Liver (tissue), 9 donors: ENCODE data around the gene ACTR1B. TPM values are rescaled to one million over a fixed set of nuclear protein-coding genes. Genes with fewer than 3 reads are reported as not detected.

Source experiments
- DNase-seq: peaks from one replicate; pipeline ENCODE4 v3.0.0-alpha.2; 2017; ENCODE audit warnings: low spot score
- H3K27ac ChIP-seq, 2 donors: one replicate each; pipeline ENCODE4 v1.7.0; 2013; ENCODE audit warnings: inconsistent platforms in 2 of 2, low read length in 2 of 2, control low read depth in 1 of 2, low read depth in 1 of 2, mild to moderate bottlenecking in 1 of 2
- H3K27me3 ChIP-seq, 4 donors: one replicate each; pipeline versions ENCODE4 v1.6.1 to v1.7.0; 2013; ENCODE audit warnings: low read length in 3 of 4, inconsistent platforms in 1 of 4, mild to moderate bottlenecking in 1 of 4, moderate library complexity in 1 of 4; ENCODE audit not compliant: control insufficient read depth in 4 of 4, insufficient read depth in 4 of 4
- H3K36me3 ChIP-seq, 4 donors: one replicate each; pipeline versions ENCODE4 v1.6.1 to v1.7.0; 2013; ENCODE audit warnings: low read length in 3 of 4, mild to moderate bottlenecking in 3 of 4, low read depth in 1 of 4, moderate library complexity in 1 of 4; ENCODE audit not compliant: control insufficient read depth in 4 of 4, insufficient read depth in 3 of 4
- H3K4me1 ChIP-seq, 4 donors: one replicate each; pipeline versions ENCODE4 v1.6.1 to v1.7.0; 2013; ENCODE audit warnings: low read length in 3 of 4, mild to moderate bottlenecking in 3 of 4, moderate library complexity in 1 of 4; ENCODE audit not compliant: control insufficient read depth in 4 of 4, insufficient read depth in 4 of 4
- H3K4me3 ChIP-seq, 3 donors: one replicate each; pipeline versions ENCODE4 v1.6.1 to v1.7.0; 2013; ENCODE audit warnings: low read length in 3 of 3, control low read depth in 1 of 3, low read depth in 1 of 3, mild to moderate bottlenecking in 1 of 3
- H3K9ac ChIP-seq, 2 donors: one replicate each; pipeline ENCODE4 v1.7.0; 2013; ENCODE audit warnings: low read length in 2 of 2, mild to moderate bottlenecking in 2 of 2, moderate library complexity in 2 of 2, control low read depth in 1 of 2, low read depth in 1 of 2
- H3K9me3 ChIP-seq, 4 donors: one replicate each; pipeline versions ENCODE4 v1.6.1 to v1.7.0; 2013; ENCODE audit warnings: low read length in 3 of 4; ENCODE audit not compliant: control insufficient read depth in 4 of 4
- EGR1 ChIP-seq, 2 donors: IDR thresholded peaks; 2 replicates each; pipeline ENCODE4 v1.6.1; 2016 to 2018; ENCODE audit warnings: antibody characterized with exemption in 2 of 2, low read depth in 2 of 2
- FOXA1 ChIP-seq: IDR thresholded peaks from 2 replicates; pipeline ENCODE4 v1.6.1; 2016; ENCODE audit warnings: antibody characterized with exemption
- FOXA2 ChIP-seq: IDR thresholded peaks from 2 replicates; pipeline ENCODE4 v1.6.1; 2016; ENCODE audit warnings: antibody characterized with exemption
- GABPA ChIP-seq, 2 donors: IDR thresholded peaks in 1 of 2; conservative IDR thresholded peaks in 1 of 2; 2 replicates each; pipeline ENCODE4 v1.6.1; 2016; ENCODE audit warnings: antibody characterized with exemption in 2 of 2, mild to moderate bottlenecking in 1 of 2, moderate library complexity in 1 of 2
- HNF4A ChIP-seq, 2 donors: conservative IDR thresholded peaks; 2 replicates each; pipeline ENCODE4 v1.6.1; 2016; ENCODE audit warnings: antibody characterized with exemption in 2 of 2, mild to moderate bottlenecking in 2 of 2
- HNF4G ChIP-seq: IDR thresholded peaks from 2 replicates; pipeline ENCODE4 v1.6.1; 2016; ENCODE audit warnings: antibody characterized with exemption
- JUND ChIP-seq, 2 donors: IDR thresholded peaks; 2 replicates each; pipeline ENCODE4 v1.6.1; 2016; ENCODE audit warnings: antibody characterized with exemption in 2 of 2
- NR2F2 ChIP-seq: IDR thresholded peaks from 2 replicates; pipeline ENCODE4 v1.6.1; 2016; ENCODE audit warnings: antibody characterized with exemption
- RAD21 ChIP-seq, 2 donors: IDR thresholded peaks; 2 replicates each; pipeline ENCODE4 v1.6.1; 2016; ENCODE audit warnings: antibody characterized with exemption in 2 of 2, mild to moderate bottlenecking in 2 of 2
- RXRA ChIP-seq, 2 donors: IDR thresholded peaks; 2 replicates each; pipeline ENCODE4 v1.6.1; 2017 to 2018; ENCODE audit warnings: antibody characterized with exemption in 2 of 2, mild to moderate bottlenecking in 1 of 2
- SP1 ChIP-seq: IDR thresholded peaks from 2 replicates; pipeline ENCODE4 v1.6.1; 2018; ENCODE audit warnings: antibody characterized with exemption, mild to moderate bottlenecking
- YY1 ChIP-seq: IDR thresholded peaks from 2 replicates; pipeline ENCODE4 v1.6.1; 2016; ENCODE audit warnings: antibody characterized with exemption, mild to moderate bottlenecking
- WGBS: extraction: QIAGEN DNeasy Blood & Tissue Kit; methylation state at CpG from one replicate; pipeline ENCODE4 v1.1.7; 2013; 5-methylcytosine and 5-hydroxymethylcytosine counted together
- polyA plus RNA-seq, 2 donors: library from polyadenylated mRNA; stranded (reverse) in 1 of 2; unstranded in 1 of 2; fragments of 200-250 nt in 1 of 2; fragments of >200 nt in 1 of 2; fragmentation: Nextera tagmentation in 1 of 2; extraction: Ambion mirVana in 1 of 2; gene quantifications; one replicate each; pipeline versions ENCODE4 v1.2.1 to v1.2.3, GENCODE V29; 2013 to 2015
- total RNA-seq, 2 donors: library from RNA; depleted of rRNA; stranded (reverse); fragments of >200 nt; gene quantifications; one replicate each; pipeline ENCODE4 v1.2.3, GENCODE V29; 2014
- TF ChIP-seq, protein P1 (sequence below): IDR thresholded peaks from 2 replicates; pipeline ENCODE4 v1.6.1; 2016; ENCODE audit warnings: antibody characterized with exemption
- TF ChIP-seq, protein P2 (sequence below): IDR thresholded peaks from 2 replicates; pipeline ENCODE4 v1.6.1; 2016; ENCODE audit warnings: antibody characterized with exemption
- TF ChIP-seq, protein P3 (sequence below): IDR thresholded peaks from 2 replicates; pipeline ENCODE4 v1.6.1; 2016; ENCODE audit warnings: antibody characterized with exemption
- TF ChIP-seq, protein P4 (sequence below): fragments of 150-350 bp; IDR thresholded peaks from 2 replicates; pipeline ENCODE4 v1.5.1; 2017; ENCODE audit warnings: improper control_type of control experiment, low read depth, low read length; ENCODE audit not compliant: missing input control
- donor health status: healthy.
- donor health status: healthy.
- donor health status: healthy.
- donor health status: healthy.
- donor health status: healthy.

Gene ACTR1B
- total and polyA plus RNA-seq, 4 donors: 15.3 to 35.8 (median 28.8) TPM

DNA sequence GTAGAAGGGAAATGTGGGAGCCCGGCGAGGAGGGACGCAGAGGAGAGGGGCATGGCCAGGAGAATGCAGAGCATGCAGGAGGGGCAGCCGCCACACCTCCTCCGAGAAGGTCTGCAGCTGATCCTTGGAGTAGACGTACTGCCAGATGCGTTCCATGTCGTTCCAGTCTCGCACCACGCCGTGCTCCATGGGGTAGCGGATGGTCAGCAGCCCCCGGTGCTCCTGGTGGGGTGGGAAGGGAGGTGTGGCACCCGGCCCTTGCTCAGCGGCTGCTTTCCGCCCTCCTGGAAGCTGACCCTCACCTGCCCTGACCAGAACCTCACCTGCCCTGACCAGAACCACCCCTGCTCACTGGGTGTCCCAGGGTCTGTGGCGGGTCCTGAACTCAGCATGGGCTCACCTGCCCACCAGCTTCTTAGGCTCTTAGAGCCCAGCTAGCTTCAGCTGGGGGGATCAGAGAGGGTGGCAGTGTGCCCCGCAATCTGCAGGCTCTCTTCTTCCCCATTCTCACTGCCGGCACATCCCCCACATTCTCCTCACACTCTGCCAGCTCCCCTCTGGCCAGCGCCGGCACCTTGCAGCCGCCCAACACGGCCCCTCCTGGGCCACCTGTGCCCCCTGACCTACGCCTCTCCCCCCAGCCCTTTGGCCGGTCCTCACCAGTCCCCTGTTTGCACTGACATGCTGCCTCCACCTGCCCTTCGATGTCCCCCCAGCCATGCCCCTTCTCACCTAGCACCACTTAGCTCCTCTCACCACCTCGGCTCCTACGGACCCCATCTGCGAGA lies 4.4 kb downstream of the ACTR1B start:
- Histone ChIP-seq H3K9ac (no peak overlapping the region), H3K36me3 (peaks cover 10 to 31% (median 16%) of the 10 kb centered on the region in 4 donors), H3K9me3 (peaks cover 0 to 3% (median 0%) of the 10 kb centered on the region in 4 donors), H3K4me1 (peaks cover 10 to 15% (median 13%) of the 10 kb centered on the region in 4 donors), H3K4me3 (no peak overlapping the region), H3K27ac (no peak overlapping the region), H3K27me3 (no peaks in the 10 kb centered on the region)
- TF ChIP-seq RXRA (IDR thresholded peaks at IDR 0.05) (no peak), YY1 (no peak), HNF4A (conservative IDR thresholded peaks at IDR 0.05) (no peak), RAD21 (IDR thresholded peaks at IDR 0.05) (no peak), FOXA1 (no peak), HNF4G (no peak), NR2F2 (no peak), SP1 (no peak), JUND (IDR thresholded peaks at IDR 0.05) (no peak), GABPA (IDR thresholded peaks at IDR 0.05 in 1 of 2, conservative IDR thresholded peaks at IDR 0.05 in 1 of 2) (no peak), FOXA2 (no peak), EGR1 (IDR thresholded peaks at IDR 0.05; ENCODE audit: low read depth in 2 of 2) (no peak)
- TF ChIP-seq, protein P1, sequence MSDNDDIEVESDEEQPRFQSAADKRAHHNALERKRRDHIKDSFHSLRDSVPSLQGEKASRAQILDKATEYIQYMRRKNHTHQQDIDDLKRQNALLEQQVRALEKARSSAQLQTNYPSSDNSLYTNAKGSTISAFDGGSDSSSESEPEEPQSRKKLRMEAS: no peak
- TF ChIP-seq, protein P2, sequence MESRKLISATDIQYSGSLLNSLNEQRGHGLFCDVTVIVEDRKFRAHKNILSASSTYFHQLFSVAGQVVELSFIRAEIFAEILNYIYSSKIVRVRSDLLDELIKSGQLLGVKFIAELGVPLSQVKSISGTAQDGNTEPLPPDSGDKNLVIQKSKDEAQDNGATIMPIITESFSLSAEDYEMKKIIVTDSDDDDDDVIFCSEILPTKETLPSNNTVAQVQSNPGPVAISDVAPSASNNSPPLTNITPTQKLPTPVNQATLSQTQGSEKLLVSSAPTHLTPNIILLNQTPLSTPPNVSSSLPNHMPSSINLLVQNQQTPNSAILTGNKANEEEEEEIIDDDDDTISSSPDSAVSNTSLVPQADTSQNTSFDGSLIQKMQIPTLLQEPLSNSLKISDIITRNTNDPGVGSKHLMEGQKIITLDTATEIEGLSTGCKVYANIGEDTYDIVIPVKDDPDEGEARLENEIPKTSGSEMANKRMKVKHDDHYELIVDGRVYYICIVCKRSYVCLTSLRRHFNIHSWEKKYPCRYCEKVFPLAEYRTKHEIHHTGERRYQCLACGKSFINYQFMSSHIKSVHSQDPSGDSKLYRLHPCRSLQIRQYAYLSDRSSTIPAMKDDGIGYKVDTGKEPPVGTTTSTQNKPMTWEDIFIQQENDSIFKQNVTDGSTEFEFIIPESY: no peak
- TF ChIP-seq, protein P3, sequence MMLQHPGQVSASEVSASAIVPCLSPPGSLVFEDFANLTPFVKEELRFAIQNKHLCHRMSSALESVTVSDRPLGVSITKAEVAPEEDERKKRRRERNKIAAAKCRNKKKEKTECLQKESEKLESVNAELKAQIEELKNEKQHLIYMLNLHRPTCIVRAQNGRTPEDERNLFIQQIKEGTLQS: no peak
- TF ChIP-seq, protein P4, sequence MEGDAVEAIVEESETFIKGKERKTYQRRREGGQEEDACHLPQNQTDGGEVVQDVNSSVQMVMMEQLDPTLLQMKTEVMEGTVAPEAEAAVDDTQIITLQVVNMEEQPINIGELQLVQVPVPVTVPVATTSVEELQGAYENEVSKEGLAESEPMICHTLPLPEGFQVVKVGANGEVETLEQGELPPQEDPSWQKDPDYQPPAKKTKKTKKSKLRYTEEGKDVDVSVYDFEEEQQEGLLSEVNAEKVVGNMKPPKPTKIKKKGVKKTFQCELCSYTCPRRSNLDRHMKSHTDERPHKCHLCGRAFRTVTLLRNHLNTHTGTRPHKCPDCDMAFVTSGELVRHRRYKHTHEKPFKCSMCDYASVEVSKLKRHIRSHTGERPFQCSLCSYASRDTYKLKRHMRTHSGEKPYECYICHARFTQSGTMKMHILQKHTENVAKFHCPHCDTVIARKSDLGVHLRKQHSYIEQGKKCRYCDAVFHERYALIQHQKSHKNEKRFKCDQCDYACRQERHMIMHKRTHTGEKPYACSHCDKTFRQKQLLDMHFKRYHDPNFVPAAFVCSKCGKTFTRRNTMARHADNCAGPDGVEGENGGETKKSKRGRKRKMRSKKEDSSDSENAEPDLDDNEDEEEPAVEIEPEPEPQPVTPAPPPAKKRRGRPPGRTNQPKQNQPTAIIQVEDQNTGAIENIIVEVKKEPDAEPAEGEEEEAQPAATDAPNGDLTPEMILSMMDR: no peak
- no peak for DNase-seq
- 96% methylated on average over 29 of the region's 29 CpGs for WGBS

DNA sequence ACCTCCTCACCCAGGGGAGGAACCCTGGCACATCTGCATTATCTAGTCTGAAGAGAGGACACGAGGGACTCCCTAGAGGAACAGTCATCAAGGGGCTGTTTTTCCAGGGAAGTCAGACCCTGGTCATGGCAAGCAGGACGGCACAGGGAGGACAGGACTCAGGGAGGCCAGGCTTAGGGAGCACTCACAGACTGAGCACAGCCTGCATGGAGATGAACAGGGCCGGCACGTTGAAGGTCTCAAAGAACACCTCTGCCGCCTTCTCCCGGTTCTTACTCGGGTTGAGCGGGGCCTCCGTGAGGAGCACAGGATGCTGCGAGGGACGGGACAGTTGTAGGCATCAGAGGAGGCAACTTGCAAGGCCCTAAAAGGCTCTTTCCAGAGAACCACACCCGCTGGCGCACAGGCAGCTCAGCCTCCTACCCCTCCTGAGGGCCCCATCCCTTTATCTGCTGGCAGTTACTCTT lies 5.1 kb downstream of the ACTR1B start:
- Histone ChIP-seq H3K27ac (no peak overlapping the region), H3K36me3 (peaks cover 10 to 36% (median 16%) of the 10 kb centered on the region in 4 donors), H3K4me1 (peaks cover 10 to 15% (median 13%) of the 10 kb centered on the region in 4 donors), H3K4me3 (no peak overlapping the region), H3K27me3 (no peaks in the 10 kb centered on the region), H3K9ac (no peak overlapping the region), H3K9me3 (peaks cover 0 to 3% (median 3%) of the 10 kb centered on the region in 4 donors)
- no peak for TF ChIP-seq RAD21 (IDR thresholded peaks at IDR 0.05)
- no peak for TF ChIP-seq EGR1 (IDR thresholded peaks at IDR 0.05; ENCODE audit: low read depth in 2 of 2)
- no peak for TF ChIP-seq FOXA2
- no peak for TF ChIP-seq RXRA (IDR thresholded peaks at IDR 0.05)
- DNase-seq: no peak
- 95% methylated on average over 13 of the region's 13 CpGs for WGBS
